Embryonic facial prominence (tissue), 1 donor: ENCODE results near the gene MYL3.

ENCODE experiments used
- DNase-seq: peaks from one replicate; pipeline ENCODE4 v3.0.0-alpha.2; 2016; ENCODE audit errors: extremely low spot score

The MYL3 gene

DNA sequence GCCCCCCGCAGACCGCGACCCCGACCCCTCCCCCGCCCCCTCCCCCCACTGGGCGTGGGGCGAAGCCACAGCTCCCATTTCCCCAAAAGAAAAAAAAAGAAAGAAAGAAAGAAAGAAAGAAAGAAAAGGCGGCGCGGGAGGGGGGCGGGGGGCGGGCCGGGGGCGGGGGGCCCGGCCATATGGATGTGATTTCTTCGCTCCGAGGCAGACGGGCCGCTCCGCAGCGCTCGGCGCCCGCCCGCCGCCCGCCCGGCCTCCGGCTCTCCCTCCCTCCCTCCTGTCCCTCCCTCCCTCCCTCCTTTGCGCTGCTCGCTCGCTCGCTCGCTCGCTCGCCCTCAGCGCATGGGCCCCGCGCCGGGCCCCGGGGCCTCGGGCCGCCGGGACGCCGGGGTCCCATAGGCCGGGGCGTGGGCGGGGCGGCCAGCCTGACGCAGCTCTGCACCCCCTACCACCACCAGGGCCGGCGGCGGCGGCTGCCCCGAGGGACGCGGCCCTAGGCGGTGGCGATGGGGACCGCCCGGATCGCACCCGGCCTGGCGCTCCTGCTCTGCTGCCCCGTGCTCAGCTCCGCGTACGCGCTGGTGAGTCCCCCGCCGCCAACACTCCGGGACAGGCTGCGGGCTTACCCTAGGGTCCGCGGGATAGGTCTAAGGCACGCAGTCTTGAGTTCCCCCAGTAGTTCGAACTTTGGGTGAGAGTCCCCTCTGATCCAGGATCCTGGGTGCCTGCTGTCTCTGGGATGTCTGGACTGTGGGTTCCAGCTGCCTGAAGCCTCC lies 20.0 kb upstream of the MYL3 start:
- peak; percentile 58 for DNase-seq

DNA sequence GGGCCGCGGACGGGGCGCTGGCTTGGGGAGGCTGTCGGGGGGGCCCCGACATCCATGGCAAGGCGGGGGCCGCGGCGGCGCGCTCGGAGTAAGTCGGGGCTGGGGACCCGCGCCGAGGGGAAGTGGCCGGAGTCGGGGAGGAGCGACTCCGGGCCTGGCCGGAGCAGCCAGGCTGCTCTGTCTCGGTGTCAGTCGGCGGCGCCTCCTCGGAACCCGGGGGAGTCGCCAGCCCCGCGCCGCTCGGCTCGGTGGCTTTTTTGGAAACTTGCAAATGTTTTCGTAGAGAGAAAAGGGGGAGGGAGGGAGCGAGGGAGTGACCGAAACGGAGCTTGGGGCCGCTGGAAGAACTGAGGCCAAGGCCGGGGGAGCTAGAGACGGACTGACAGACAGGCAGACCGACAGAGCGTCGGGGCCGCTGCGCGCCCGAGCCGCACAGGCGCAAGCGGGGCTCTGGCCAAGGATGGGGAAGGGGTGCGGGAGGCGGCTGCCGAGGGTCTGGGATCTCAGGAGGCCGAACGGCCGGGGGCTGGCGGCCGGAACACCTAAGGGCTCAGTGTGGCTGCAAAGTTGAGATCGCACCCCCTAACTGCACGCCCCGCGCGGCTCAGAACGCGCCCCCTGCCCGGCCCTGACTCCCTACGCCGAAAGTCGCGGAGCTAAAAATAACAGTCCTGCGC lies 19.3 kb upstream of the MYL3 start:
- DNase-seq = no peak

DNA sequence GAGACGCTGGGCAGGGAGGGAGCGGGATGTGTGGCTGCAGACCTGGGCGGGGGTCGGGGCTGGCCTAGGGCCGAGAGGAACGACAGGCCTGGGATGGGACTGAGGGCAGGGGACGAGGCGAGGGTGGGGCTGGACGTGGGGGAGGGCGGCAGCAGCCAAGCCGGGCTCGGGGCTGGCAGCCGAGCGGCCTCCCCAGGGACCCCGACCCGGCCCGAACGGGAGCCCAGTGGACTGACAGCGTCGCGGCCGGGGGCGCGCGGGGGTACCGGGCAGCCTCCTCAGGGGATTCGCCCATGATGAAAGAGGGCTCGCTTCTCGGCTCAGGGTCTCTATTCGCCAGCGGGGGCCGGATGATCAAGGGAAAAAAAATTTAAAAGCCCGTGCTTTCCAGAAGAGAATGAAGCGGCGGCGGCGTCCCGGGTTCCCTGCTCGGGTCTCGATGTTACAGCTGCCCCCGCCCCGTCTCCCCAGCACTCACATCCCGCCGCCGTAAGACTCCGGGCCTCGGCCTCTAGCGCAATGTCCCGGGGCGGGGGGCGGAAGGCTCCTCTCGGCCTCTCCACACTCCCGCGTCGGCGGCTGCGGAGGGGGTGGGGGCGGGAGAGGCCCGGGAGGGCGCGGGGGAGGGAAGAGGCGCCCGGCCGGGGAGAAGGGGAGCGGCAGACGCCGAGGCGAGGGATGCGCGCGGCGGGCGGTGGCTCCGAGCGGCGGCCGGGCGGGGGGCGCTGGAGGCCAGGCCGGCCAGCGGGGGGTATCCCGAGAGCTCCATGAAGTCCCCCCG lies 18.5 kb upstream of the MYL3 start:
- peak; percentile 33 for DNase-seq

DNA sequence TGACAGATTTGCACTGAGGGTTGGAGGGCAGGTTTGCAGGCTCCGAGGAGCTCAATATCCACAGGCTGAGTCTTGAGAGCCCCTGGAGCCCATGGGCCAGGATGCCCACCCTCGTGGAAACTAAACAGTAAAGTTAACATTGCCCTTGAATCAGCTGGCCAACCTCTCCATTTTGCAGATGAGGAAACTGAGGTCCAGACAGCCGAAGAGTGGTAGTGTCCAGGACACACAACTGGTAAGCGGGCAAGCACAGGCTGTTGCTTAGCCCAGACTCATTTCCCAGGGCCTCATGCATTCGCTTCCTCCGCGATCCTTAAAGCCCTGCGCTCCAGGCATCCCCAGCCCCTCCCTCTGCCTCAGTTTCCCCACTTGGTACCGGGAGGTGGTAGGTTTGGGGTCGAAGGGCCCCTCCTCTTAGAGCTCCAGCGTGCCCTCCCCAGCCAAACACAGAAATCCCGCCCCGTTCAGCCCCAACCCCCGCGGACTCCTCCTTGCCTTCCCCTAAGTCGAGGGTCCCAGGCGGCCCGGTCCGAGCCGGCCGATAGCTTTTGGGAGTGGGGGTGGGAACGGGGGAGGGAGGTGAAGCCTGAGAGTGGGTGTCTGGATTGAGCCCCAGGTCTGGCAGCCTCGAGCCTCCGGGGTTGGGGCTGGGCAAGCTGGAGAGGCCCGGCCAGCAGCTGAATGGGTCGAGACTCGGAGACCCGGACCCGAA lies 17.8 kb upstream of the MYL3 start:
- DNase-seq = no peak

DNA sequence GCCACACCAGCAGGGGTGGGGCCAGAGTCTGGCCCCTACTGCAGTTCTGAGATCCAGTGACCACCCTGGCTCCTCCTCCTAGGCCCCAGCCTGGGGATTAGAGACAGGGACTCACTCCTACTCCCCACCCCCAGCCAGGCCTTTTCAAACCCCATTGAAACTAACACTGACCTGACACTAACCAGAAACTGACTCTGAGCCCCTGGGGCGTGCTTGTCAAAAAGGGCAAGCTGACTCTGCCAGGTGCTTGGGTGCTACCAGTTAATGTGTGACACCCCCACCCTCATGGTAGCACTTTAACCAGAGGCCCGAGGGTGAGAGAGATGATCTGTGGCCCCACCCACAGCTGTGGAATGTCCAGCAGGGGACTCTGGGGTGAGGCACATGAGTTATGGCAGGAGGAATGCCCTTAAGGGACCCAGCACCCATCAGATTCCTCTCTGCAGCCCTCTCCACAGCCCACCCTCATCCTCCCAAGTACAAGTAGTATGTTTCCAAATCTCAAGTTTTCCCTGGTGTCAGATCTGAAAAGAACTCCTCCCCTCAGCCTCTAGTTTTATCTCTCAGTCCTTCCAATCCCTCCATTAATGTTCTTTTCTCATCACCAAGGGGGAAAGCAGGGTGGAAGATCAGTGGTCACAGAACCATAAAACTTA lies 15.7 kb upstream of the MYL3 start:
- no peak for DNase-seq

DNA sequence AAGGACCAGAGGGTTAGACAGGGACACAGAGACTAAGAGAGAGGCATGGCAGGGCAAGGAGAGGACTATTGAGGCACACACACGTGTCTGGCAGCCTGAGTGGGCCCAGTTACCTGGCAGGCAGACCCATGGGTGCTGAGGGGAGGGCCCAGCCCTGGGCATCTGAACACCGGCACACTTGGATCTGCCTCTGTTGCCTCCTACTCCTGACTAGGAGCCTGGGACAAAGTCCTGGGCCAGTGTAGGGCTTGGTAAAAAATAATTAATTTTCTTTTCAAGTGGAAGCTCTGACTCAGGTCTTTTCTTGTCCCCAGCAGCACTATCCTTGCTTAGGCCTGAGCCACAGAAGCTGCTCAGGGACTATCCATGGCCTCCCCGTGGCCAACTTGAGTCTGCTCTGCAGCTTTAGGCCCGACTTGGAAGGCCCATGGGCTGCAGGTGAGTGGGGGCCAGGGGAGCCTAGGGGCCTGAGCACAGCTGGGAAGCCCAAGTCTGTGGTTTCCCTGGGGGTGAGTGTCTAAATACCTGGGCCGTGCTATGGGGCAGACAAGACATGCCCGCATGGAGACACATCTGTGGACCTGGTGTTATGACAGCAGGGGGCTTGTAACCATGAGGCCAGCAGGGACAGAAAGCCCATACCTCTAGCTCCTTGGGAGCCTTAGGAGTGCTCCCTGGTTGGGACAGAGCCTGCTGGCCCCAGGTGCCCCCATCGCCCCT lies 14.3 kb upstream of the MYL3 start, which contains the start of gene PTH1R:
TSS of gene PTH1R (plus strand) at position 316 of the 720 bp plus-strand sequence. CDS start 5,839 bp downstream, outside the sequence.
- DNase-seq = no peak

DNA sequence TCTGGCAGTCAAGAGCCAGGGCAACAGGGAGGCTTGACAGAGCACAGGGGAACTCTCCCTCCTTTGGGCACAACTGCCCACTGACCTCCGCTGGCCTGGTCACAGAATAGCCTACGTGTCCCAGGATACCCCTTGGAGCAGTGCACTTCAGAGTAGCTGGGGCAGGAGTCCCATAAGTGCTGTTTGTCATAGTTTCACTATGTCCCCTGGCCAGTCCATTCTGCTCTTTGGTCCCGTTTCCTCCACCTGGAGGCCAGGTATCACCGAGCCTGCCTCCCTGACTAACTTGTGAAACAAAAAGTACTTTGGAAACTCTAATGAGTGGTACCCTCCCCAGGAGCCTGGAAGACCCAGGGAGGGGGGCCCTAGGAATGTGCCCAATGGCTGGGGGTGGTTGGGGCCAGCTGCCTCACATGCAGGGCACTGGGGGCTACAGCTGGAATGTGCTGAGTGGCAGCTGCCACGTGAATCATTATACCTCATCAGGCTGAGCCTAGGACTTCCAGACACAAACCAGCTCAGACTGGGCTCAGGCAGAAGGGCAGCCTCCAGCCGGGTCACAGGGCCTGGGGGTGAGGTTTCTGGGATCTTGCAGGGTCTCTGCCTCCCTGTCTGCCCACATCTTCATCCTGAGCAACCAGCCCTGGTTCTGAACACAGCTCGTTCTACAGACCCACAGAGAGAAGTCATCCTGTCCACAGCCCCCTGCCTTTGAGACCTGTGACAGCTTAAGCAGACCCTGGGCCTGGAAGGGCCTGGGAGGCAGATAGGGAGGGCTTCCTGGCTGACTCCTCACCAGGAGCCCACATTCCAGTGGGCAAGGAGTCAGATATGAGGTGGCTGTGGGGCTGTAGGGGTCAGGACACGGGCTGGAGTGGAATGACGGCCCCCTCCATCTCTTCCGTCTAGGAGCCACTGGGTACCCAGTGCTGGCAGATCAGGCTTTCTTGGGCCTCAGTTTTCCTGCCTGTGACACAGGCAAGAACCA lies 13.4 kb upstream of the MYL3 start:
- DNase-seq = no peak

DNA sequence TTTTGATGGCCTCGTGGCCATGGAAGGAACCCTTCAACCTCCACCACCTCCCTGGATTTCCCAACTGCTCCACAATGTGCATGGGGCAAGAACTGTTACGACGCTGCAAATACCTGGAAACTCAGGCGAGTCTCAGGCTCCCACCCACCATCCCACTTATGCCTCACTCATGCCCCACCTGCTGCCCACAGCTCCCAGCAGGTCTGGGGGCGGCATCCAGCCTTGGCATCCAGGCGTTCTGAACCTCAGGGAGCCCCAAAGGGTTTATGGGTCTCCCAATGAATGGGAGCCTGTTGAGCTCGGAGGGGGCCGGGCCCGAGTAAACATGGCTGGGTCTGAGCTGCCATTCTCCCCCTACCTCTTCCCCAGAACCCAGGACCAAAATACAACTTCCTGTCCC lies 12.3 kb upstream of the MYL3 start:
- DNase-seq = no peak

DNA sequence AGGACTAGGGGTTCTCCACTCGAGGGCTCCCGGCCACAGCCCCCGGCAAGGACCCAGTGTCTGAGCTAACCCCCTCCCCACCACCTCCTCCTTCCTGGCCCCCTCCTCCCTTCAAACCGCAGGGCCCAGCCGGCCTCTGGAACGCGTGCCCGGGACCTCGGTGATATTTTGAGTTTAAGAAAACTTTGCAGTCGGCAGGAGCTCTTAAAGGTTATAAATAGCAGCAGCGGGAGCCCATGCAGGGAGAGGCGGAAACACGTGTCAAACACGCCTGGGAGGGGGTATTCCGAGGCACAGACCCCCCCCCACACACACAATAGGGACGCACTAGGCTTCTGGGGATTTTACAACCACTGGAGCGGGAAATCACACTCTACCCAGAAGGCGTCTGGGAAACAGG lies 11.2 kb upstream of the MYL3 start:
- peak; percentile 54 for DNase-seq

DNA sequence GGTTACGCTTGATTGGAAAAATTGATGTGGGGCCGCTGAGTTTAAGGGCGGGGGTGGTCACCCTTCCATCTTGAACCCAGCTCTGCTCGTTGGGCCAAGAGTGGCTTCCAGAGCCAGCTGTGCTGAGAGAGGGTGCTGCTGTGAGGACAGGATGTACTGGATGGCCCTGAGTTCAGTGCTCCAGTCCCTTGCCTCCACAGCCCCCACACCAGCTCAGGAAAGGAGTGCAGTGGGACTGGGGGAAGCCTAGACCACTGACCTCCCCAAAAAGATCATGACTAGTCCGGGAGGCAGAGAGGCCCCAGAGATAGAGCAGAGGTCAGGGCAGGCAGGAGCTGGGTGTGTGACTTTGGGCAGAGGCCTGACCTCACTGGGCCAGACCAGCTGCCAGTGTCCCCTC lies 10.3 kb upstream of the MYL3 start:
- DNase-seq = no peak

DNA sequence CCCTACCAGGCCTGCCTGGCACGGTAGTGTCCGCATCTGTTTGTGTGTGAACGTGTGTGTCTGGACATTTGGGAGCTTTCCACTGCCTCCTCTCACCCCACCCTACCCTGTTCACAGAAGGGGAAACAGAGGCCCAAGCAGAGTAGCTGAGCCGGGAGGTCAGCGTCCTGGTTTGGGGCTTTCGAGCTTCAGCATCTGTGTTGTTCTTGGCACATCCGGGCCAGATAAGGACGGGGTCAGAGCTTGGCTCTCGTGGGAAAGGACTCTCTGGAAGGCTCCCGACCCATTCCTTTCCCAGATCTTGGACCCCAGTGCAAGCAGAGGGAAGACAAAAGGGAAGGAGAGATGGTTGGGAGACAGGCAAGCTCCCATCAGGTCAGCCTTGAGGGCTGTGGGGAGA lies 8.0 kb upstream of the MYL3 start:
- no peak for DNase-seq

DNA sequence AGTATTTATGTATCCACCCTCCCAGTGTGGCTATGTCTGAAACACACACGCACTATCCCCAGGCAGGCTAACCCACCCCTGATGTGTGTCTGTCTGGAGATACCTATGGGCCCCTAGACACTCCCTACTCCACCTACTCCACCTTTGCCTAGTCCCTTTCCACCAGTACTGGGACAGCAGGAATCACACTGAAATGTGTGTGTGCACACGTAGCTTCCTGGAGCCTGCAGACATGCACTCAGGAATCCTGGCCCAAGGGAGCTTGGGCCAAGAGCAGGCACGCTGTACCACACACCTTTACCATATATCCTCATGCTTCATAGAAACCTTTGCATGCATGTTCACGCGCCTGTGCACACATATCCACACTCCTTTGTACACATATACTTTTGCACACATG lies 7.4 kb upstream of the MYL3 start:
- no peak for DNase-seq

DNA sequence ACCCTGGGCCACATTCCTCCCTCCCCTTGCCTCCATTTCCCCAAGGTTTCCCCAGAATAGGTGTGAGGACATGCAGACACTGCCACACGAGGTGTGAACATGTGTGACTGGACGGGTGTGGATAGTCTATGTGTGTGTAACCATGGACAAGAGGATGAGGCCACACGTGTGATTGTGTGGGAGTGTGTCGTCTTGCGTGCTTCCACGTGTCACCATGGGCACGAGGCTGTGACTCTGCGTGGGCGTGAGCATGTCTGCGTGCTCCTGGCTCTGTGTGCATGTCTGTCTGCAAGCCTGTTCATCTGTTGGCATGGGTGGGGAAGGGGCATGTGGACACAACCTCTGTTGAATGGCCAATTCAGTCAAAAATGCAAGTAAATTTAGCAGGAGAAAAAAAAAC lies 6.2 kb upstream of the MYL3 start:
- no peak for DNase-seq

DNA sequence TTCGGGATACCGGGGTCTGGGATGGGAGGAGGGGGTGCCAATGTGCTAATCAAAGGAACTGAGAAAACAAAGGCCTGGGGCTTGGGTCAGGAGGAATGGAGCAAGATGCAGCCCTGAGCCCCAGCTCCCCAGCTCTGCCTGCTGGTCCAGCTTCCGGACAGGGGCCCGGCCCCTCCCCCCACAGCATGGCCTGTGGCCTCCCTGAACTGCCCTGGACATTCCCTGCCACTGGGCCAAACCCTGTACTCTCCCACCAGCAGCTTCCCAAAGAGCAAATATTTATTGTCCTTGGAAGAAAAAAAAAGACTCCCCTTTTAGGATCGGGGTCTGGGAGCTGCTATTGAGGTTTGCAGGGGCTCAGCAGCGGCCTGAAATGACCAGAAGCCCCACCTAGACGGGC lies 5.7 kb upstream of the MYL3 start:
- no peak for DNase-seq

DNA sequence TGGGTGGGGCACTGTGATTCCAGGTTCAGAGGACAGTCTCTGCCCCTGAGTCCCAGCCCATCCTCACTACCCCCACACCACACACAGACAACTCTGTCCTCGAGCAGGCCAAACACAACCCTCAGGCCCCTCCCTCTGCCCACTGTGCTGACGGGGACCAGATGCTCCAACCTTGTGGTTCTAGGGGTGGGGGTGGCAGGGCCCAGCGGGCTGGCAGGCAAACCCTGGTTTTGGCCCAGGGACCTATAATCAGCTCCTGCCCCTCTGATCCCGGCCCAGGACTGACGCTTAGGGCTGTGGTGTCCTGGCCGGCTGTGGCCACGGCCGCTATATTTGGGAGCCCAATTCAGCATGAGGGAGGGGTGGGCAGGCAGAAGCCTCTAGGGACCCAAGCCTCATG lies 5.0 kb upstream of the MYL3 start:
- DNase-seq = no peak

DNA sequence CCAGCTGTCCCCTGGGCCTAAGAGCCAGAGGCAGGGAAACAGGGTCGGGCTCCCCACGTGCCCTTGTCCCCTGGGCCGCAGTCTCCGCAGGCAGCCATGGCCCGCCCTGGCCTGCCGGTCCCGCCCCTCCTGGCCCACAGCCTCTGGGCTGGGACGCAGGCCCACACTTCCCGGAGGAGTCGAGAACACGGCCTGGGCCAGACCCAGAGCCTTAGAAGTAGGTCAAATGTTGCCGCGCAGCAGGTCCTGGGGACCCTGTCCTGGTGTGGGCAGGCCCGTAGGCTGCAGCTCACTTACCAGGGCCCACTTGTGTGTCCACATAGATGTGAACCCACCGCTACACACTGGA lies 4.3 kb upstream of the MYL3 start:
- no peak for DNase-seq

DNA sequence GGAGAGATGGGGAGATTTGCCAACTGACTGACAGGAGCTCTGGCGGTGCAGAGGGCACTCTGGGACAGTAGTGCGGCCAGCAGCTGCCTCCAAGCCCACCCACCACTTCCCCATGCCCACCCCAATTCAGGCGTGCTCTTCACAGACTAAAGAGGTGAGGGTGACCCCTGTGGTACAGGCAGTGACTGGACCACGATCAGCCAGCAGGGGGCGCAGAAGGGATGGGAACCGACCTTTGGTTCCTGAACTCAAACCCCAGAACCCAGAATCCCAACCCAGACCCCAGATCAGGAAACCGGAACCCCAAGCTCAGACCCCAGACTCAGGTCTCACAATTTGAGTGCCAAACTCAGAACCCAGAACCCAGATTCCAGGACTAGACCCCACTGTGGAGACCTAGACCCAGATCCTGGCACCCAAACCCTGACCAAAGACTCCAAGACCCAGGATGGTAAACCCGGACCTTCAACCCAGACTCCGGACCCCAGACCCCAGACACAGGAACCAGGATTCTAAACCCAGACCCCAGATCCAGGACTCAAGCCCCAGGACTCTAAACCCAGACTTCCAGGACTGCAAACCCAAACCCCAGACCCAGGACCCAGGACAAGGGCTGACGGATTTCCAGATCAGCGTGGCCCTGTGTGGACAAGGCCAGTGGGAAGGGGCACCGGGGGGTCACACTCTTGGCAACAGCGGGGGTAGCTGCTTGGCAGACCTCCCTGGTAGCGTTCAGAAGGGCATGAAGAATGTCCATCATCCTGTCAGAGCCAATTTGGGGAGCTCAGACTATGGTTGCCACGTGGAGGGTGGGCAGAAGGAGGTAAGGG lies 3.7 kb upstream of the MYL3 start:
- no peak for DNase-seq

DNA sequence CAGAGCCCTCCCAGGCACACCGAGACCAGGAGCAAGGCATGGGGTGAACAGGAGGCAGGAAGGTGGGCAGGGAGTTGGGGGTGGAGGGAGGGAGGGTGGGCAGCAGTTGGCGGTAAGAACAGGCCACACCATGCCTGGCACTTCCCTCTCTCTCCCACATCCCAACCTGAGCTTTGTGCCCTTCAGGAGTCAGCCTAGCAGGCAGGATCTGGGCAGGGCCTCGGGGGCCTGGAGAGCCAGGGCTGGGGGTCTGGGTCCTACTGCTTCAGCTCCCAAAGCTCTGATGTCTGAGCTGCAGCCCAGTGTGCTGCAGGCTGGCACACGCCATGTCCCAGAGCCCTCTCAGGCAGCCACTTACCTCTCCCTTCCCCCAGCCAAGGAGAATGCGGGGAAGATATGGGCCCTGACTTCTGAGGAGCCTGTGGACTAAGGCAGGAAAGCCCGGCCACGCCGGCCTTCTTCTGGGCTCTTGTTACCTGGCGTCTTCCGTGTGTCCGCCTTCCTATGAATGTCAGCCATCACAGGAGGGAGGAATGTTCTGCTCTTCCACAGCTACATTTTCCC lies 2.9 kb upstream of the MYL3 start:
- no peak for DNase-seq
